Right lobe of liver (tissue), 6 donors: Measurements from ENCODE around the gene POLG2. TPM values are rescaled to one million over a fixed set of nuclear protein-coding genes. Genes with fewer than 3 reads are reported as not detected.

ENCODE experiments used
- ATAC-seq, 4 donors: fragments of 200-7000 bp; cut with Tn5 transposase; one replicate each; pipeline ENCODE4 v1.9.1; 2020; ENCODE audit warnings: mild to moderate bottlenecking in 4 of 4, moderate library complexity in 4 of 4
- DNase-seq, 3 donors: peaks; one replicate each; pipeline ENCODE4 v3.0.0-alpha.2; 2020
- H3K27ac ChIP-seq, 3 donors: fragments of 200-600 bp; one replicate each; pipeline ENCODE4 v1.8.0; 2022
- H3K27me3 ChIP-seq, 2 donors: fragments of 200-600 bp; one replicate each; pipeline ENCODE4 v1.8.0; 2022
- H3K36me3 ChIP-seq, 4 donors: fragments of 200-600 bp; sonication (generic) in 1 of 4; one replicate each; pipeline versions ENCODE4 v1.5.1 to v1.8.0; 2017 to 2022; ENCODE audit warnings: control low read depth in 1 of 4
- H3K4me1 ChIP-seq, 4 donors: fragments of 200-600 bp; sonication (generic) in 1 of 4; one replicate each; pipeline versions ENCODE4 v1.5.1 to v1.8.0; 2017 to 2022; ENCODE audit warnings: control low read depth in 1 of 4
- H3K4me3 ChIP-seq, 3 donors: fragments of 200-600 bp; one replicate each; pipeline ENCODE4 v1.8.0; 2022
- H3K9me3 ChIP-seq, 4 donors: fragments of 200-600 bp; sonication (generic) in 1 of 4; one replicate each; pipeline versions ENCODE4 v1.5.1 to v1.8.0; 2017 to 2022; ENCODE audit warnings: control low read depth in 1 of 4
- POLR2A ChIP-seq: fragments of 450-650 bp; IDR thresholded peaks from one replicate; pipeline ENCODE4 v1.6.1; 2017; ENCODE audit warnings: antibody characterized with exemption, mild to moderate bottlenecking
- WGBS: methylation state at CpG from one replicate; pipeline ENCODE4 v1.1.6; 2018; ENCODE audit warnings: low coverage, low lambda C conversion rate; ENCODE audit not compliant: insufficient coverage; ENCODE audit errors: missing lambda C conversion rate; 5-methylcytosine and 5-hydroxymethylcytosine counted together
- intact Hi-C, 2 donors: fragments of 100-400 bp; cut with DNase I; formaldehyde crosslinking; loops; one replicate each; pipeline versions ENCODE4 v1.11.2 to v1.14.1; 2022
- total RNA-seq, 6 experiments: library from RNA; depleted of rRNA in 2 of 6; stranded (reverse); fragments of >200 nt in 2 of 6; fragmentation: NEBNext Ultra II Directional in 3 of 6; extraction: Animal tissue kit (Norgen Biotek cat#: 25700) in 3 of 6; gene quantifications; one replicate each; pipeline versions ENCODE4 v1.1.0 to v1.2.4, GENCODE V29; 2016 to 2023
- TF ChIP-seq, protein P1 (sequence below), 4 donors: fragments of 200-600 bp in 3 of 4; fragments of 450-650 bp in 1 of 4; IDR thresholded peaks; one replicate each; pipeline versions ENCODE4 v1.5.1 to v1.8.0; 2016 to 2022; ENCODE audit warnings: antibody characterized with exemption in 4 of 4, mild to moderate bottlenecking in 2 of 4
- donor health status: DM: no; HTN: yes; CAD: no.
- donor health status: DM: no; HTN: no; CAD: no.
- donor health status: DM: no; HTN: no; CAD: no.
- donor health status: DM: no; HTN: yes; CAD: no.
- donor health status: DM: no; HTN: yes; CAD: no.

Gene POLG2
- total RNA-seq, 6 experiments from 2014 or later, result 2.9 to 9.2 (median 5.5) TPM

DNA sequence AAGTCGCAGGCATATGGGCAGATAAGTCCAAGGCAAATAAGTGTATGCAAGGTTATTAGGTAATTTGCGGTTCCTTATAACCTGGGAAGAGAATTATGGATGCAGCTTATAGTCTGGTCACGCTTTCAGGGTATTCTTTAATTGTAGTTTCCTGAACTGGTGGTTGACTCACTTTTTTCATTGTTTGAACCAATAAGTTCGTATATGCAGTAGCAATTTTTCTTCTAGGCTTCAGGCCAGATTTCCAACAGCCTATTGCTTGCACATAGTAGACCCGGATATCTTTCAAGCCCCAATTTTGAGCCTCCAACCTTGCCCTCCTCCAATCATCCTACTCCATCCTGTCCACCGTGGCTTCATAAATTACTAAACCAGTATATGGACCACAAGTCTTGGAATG, 22.7 kb upstream of the POLG2 start:
- no peak for ATAC-seq
- Histone ChIP-seq H3K36me3 (peaks cover 0 to 98% (median 34%) of the 10 kb centered on the region in 4 donors), H3K9me3 (no peaks in the 10 kb centered on the region), H3K4me1 (no peaks in the 10 kb centered on the region), H3K27ac (no peak overlapping the region), H3K27me3 (no peaks in the 10 kb centered on the region), H3K4me3 (no peak overlapping the region)
- intact Hi-C loops, result no loop called here
- TF ChIP-seq, protein P1, sequence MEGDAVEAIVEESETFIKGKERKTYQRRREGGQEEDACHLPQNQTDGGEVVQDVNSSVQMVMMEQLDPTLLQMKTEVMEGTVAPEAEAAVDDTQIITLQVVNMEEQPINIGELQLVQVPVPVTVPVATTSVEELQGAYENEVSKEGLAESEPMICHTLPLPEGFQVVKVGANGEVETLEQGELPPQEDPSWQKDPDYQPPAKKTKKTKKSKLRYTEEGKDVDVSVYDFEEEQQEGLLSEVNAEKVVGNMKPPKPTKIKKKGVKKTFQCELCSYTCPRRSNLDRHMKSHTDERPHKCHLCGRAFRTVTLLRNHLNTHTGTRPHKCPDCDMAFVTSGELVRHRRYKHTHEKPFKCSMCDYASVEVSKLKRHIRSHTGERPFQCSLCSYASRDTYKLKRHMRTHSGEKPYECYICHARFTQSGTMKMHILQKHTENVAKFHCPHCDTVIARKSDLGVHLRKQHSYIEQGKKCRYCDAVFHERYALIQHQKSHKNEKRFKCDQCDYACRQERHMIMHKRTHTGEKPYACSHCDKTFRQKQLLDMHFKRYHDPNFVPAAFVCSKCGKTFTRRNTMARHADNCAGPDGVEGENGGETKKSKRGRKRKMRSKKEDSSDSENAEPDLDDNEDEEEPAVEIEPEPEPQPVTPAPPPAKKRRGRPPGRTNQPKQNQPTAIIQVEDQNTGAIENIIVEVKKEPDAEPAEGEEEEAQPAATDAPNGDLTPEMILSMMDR (IDR thresholded peaks at IDR 0.05), result no peak
- no peak for TF ChIP-seq POLR2A
- DNase-seq, result no peak
- 88% methylated on average over 6 of the region's 6 CpGs for WGBS

DNA sequence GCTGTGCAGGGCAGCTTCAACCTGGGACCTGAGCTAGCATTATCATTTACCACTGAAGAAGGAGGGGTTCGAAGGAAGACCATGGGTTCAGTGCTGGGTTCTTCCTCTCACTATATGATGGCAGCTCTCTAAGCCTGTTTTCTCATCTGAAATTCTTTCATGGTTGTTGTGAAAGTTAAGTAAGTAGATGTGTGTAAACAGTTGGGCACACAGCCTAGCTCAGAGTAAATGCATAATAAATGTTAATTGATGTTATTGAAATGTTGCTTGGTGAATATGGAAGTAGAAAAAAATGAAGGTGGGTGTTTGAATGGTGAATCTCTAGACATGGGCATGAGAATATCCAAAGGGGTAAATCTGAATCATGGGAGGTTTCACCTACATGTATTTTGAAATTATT, 19.0 kb upstream of the POLG2 start:
- H3K36me3 ChIP-seq, result peaks cover 0 to 93% (median 26%) of the 10 kb centered on the region in 4 donors
- ATAC-seq (no peak), DNase-seq (no peak)
- TF ChIP-seq, protein P1 (IDR thresholded peaks at IDR 0.05), result no peak
- TF ChIP-seq POLR2A, result no peak
- no peaks in the 10 kb centered on the region for H3K9me3 ChIP-seq
- intact Hi-C loops, result no loop called here
- 94% methylated on average over 1 of the region's 1 CpG for WGBS
- H3K4me1 ChIP-seq, result no peaks in the 10 kb centered on the region
- H3K27ac ChIP-seq, result no peak overlapping the region
- no peak overlapping the region for H3K4me3 ChIP-seq
- H3K27me3 ChIP-seq, result no peaks in the 10 kb centered on the region

DNA sequence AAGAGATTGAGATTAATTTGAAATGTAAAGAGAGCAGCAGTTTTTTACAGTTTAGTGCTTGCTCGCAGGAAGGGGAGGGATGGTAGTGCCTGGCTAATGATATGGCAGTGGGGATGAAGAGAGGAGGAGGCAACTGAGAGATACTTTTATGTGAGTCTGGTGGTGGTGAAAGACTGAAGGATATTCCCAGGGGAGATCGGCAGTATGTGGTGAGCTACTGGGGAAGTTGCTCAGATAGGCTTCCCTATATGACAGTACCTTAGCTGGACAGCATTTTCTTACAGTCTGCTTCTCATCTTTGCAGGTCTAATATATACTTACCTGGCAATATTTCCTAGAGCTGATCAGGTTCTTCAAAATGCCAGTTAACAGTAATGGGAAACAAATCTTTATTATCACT, 18.6 kb upstream of the POLG2 start:
- TF ChIP-seq, protein P1 (IDR thresholded peaks at IDR 0.05), result no peak
- no peak for TF ChIP-seq POLR2A
- WGBS, result 88% methylated on average over 2 of the region's 2 CpGs
- Histone ChIP-seq H3K27ac (no peak overlapping the region), H3K4me1 (no peaks in the 10 kb centered on the region), H3K9me3 (no peaks in the 10 kb centered on the region), H3K27me3 (no peaks in the 10 kb centered on the region), H3K36me3 (peaks cover 0 to 93% (median 25%) of the 10 kb centered on the region in 4 donors), H3K4me3 (no peak overlapping the region)
- no peak for DNase-seq
- ATAC-seq, result no peak
- intact Hi-C loops, result no loop called here

DNA sequence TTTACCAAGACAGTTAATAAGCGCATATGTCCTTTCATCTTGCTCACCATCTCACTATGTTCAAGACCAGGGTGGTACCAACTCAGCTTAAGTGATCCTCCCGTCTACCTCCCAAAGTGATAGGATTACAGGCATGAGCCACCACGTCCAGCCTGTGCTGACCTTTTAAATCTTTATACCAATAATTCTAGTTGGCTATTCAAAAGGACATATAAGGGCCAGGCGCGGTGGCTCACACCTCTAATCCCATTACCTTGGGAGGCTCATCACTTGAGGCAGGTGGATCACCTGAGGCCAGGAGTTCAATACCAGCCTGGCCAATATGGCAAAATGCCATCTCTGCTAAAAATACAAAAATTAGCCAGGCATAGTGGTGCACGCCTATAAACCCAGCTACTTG, 12.3 kb upstream of the POLG2 start:
- H3K4me1 ChIP-seq, result peaks cover 0 to 19% (median 4%) of the 10 kb centered on the region in 4 donors
- 96% methylated on average over 6 of the region's 6 CpGs for WGBS
- ATAC-seq (no peak), DNase-seq (no peak)
- H3K9me3 ChIP-seq, result no peaks in the 10 kb centered on the region
- no peak for TF ChIP-seq POLR2A
- TF ChIP-seq, protein P1 (IDR thresholded peaks at IDR 0.05), result no peak
- intact Hi-C loops, result no loop called here
- H3K36me3 ChIP-seq, result peaks cover 0 to 56% (median 21%) of the 10 kb centered on the region in 4 donors
- no peak overlapping the region for H3K4me3 ChIP-seq
- H3K27me3 ChIP-seq, result no peaks in the 10 kb centered on the region
- no peak overlapping the region for H3K27ac ChIP-seq

DNA sequence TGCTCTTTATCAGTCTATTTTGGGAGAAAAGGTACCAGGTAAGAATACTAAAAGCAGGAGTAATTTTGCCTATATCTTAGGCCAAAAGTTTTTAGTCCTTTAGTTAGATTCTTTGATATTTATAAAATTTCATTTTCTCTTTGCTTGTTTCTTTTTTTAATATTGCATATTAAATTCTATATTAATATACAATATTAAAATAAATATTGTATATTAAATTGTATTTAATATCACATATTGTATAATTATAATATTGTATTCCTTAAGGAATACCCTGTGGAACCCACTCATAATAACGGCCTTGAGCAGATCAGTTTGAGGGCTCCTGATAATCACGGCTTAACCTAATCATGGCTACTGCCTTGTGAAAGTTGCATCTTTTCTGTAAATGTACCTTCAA, 11.8 kb upstream of the POLG2 start:
- 82% methylated on average over 2 of the region's 2 CpGs for WGBS
- Histone ChIP-seq H3K4me1 (peaks cover 0 to 24% (median 7%) of the 10 kb centered on the region in 4 donors), H3K9me3 (no peaks in the 10 kb centered on the region), H3K27ac (no peak overlapping the region), H3K27me3 (no peaks in the 10 kb centered on the region), H3K36me3 (peaks cover 3 to 57% (median 25%) of the 10 kb centered on the region in 4 donors), H3K4me3 (no peak overlapping the region)
- intact Hi-C loops, result no loop called here
- DNase-seq, result no peak
- TF ChIP-seq, protein P1 (IDR thresholded peaks at IDR 0.05), result no peak
- TF ChIP-seq POLR2A, result no peak
- ATAC-seq, result no peak
